PC-3 (cell line): Measurements from ENCODE around the gene IPO9.

Experiments
- CTCF ChIP-seq: fragments of 300-600 bp; sonication (generic); conservative IDR thresholded peaks from 2 replicates; pipeline ENCODE4 v1.5.1; 2017; ENCODE audit warnings: antibody characterized with exemption, low read depth, mild to moderate bottlenecking, low read length
- EZH2 ChIP-seq: fragments of 300-600 bp; sonication (generic); IDR thresholded peaks from one replicate; pipeline ENCODE4 v1.6.1; 2017; ENCODE audit warnings: antibody characterized with exemption, mild to moderate bottlenecking, low read length; ENCODE audit not compliant: unreplicated experiment
- EZH2phosphoT487 ChIP-seq: fragments of 300-600 bp; sonication (generic); IDR thresholded peaks from 2 replicates; pipeline ENCODE4 v1.6.1; 2018; ENCODE audit warnings: mild to moderate bottlenecking, antibody characterized with exemption, low read length, borderline replicate concordance

- TF ChIP-seq CTCF (no peak), EZH2phosphoT487 (no peak), EZH2 (no peak)
Observed at GRCh38 chr1:201831371-201831770, 2.4 kb downstream of the IPO9 start.
